HepG2 (cell line): Measurements from ENCODE around the gene DRAP1. TPM values are rescaled to one million over a fixed set of nuclear protein-coding genes. Genes with fewer than 3 reads are reported as not detected.

ENCODE experiments used
- ARID2 ChIP-seq: sonication (generic); formaldehyde crosslinking; IDR thresholded peaks from 2 replicates; pipeline ENCODE4 v1.8.1; 2022; ENCODE audit warnings: mild to moderate bottlenecking, missing genetic modification reagents, borderline replicate concordance
- DBP ChIP-seq: sonication (generic); formaldehyde crosslinking; IDR thresholded peaks from 2 replicates; pipeline ENCODE4 v1.4.0; 2020; ENCODE audit warnings: missing genetic modification reagents; ENCODE audit errors: not compliant biosample characterization
- HNF1A ChIP-seq, 2 experiments: sonication (generic) in 1 of 2; formaldehyde crosslinking in 1 of 2; IDR thresholded peaks; 2 replicates each; pipeline versions ENCODE4 v1.4.0 to v1.6.1; 2016 to 2020; ENCODE audit warnings: borderline replicate concordance in 1 of 2, low read depth in 1 of 2, mild to moderate bottlenecking in 1 of 2, missing genetic modification reagents in 1 of 2
- IKZF1 ChIP-seq: fragments of 450-650 bp; IDR thresholded peaks from 2 replicates; pipeline ENCODE4 v1.7.1; 2016
- MXD4 ChIP-seq: IDR thresholded peaks from 2 replicates; pipeline ENCODE4 v1.6.1; 2016; ENCODE audit warnings: mild to moderate bottlenecking, missing biosample characterization, missing genetic modification reagents
- MYNN ChIP-seq: sonication (generic); formaldehyde crosslinking; IDR thresholded peaks from 2 replicates; pipeline ENCODE4 v1.4.0; 2020; ENCODE audit warnings: mild to moderate bottlenecking, low read depth, missing genetic modification reagents
- NFE2L2 ChIP-seq: fragments of 150-350 bp; IDR thresholded peaks from 2 replicates; pipeline ENCODE4 v1.6.1; 2014; ENCODE audit warnings: low read length
- NPAS2 ChIP-seq: sonication (generic); formaldehyde crosslinking; IDR thresholded peaks from 2 replicates; pipeline ENCODE4 v1.8.0; 2022; ENCODE audit warnings: mild to moderate bottlenecking, missing genetic modification reagents, borderline replicate concordance
- PHB2 ChIP-seq: fragments of 450-650 bp; IDR thresholded peaks from 2 replicates; pipeline ENCODE4 v1.6.1; 2018; ENCODE audit not compliant: partially characterized antibody
- PRMT3 ChIP-seq: sonication (generic); formaldehyde crosslinking; IDR thresholded peaks from 2 replicates; pipeline ENCODE4 v1.8.1; 2022; ENCODE audit warnings: low read depth, mild to moderate bottlenecking, moderate library complexity, missing genetic modification reagents, borderline replicate concordance
- SKI ChIP-seq: fragments of 450-650 bp; IDR thresholded peaks from one replicate; pipeline ENCODE4 v1.6.1; 2018; ENCODE audit warnings: mild to moderate bottlenecking; ENCODE audit not compliant: partially characterized antibody
- STAG1 ChIP-seq: sonication (generic); formaldehyde crosslinking; IDR thresholded peaks from 2 replicates; pipeline ENCODE4 v1.4.0; 2020; ENCODE audit warnings: missing genetic modification reagents
- ZNF557 ChIP-seq: sonication (generic); formaldehyde crosslinking; IDR thresholded peaks from 2 replicates; pipeline ENCODE4 v1.4.0; 2020; ENCODE audit warnings: missing genetic modification reagents
- ZNF687 ChIP-seq: sonication (generic); formaldehyde crosslinking; IDR thresholded peaks from 2 replicates; pipeline ENCODE4 v1.5.1; 2020; ENCODE audit warnings: mild to moderate bottlenecking, missing genetic modification reagents, moderate library complexity
- ZNF704 ChIP-seq: sonication (generic); formaldehyde crosslinking; IDR thresholded peaks from 2 replicates; pipeline ENCODE4 v1.8.1; 2023; ENCODE audit warnings: mild to moderate bottlenecking, inconsistent platforms, moderate library complexity, missing genetic modification reagents, borderline replicate concordance
- ZNF800 ChIP-seq: sonication (generic); formaldehyde crosslinking; IDR thresholded peaks from 2 replicates; pipeline ENCODE4 v1.4.0; 2020; ENCODE audit warnings: missing genetic modification reagents
- polyA plus RNA-seq, 8 experiments: library from polyadenylated mRNA; depleted of rRNA in 3 of 8; stranded (reverse) in 7 of 8; unstranded in 1 of 8; fragments of >200 nt; fragmentation: Illumina TruSeq in 4 of 8; extraction: Trizol in 4 of 8; gene quantifications; 2 replicates each; pipeline versions ENCODE4 v1.2.1 to v1.2.3, GENCODE V29; 2011 to 2016; ENCODE audit warnings: low read depth in 4 of 8, missing spikeins in 1 of 8, mixed read lengths in 1 of 8; ENCODE audit not compliant: insufficient read depth in 1 of 8
- total RNA-seq, 5 experiments: library from RNA; depleted of rRNA; stranded (reverse); fragments of >200 nt; fragmentation: Illumina TruSeq; extraction: Trizol; gene quantifications; 2 replicates each; pipeline ENCODE4 v1.2.3, GENCODE V29; 2016; ENCODE audit warnings: low read depth in 1 of 5

DRAP1 gene
- total and polyA plus RNA-seq, 2 of the 13 experiments (the other 11 are each of a cell fraction or from before 2014, with no cell fraction given): 46.8 to 52.3 TPM

GRCh38 chr11:65872586-65873317 lies 46.5 kb upstream of the DRAP1 start, which contains the start of gene EFEMP2 (continued):
- TF ChIP-seq ZNF704 (CRISPR knock-in tag) (no peak), IKZF1 (no peak), NPAS2 (no peak), DBP (CRISPR knock-in tag) (no peak), NFE2L2 (no peak), MYNN (no peak), ARID2 (no peak), ZNF557 (CRISPR knock-in tag) (no peak), ZNF800 (no peak), PRMT3 (CRISPR knock-in tag) (no peak), ZNF687 (CRISPR knock-in tag) (no peak; the same call in 1 of the 2 replicates), HNF1A (IDR thresholded peaks at IDR 0.05; ENCODE audit: low read depth) (no peak), HNF1A (CRISPR knock-in tag; IDR thresholded peaks at IDR 0.05; ENCODE audit: borderline replicate concordance) (no peak), PHB2 (no peak), STAG1 (CRISPR knock-in tag) (no peak), MXD4 (CRISPR knock-in tag) (no peak), SKI (no peak)
